Smooth muscle cell (in vitro differentiated cells): ENCODE results near the gene HMGCR. TPM values are rescaled to one million over a fixed set of nuclear protein-coding genes. Genes with fewer than 3 reads are reported as not detected.
A peak's percentile ranks its signal among the peaks of the same experiment; 100 is the strongest.

Source experiments
- DNase-seq: peaks from one replicate; lab custom pipeline; 2025; ENCODE audit not compliant: unreplicated experiment; lab: John Stamatoyannopoulos, UW
- H2AFZ ChIP-seq: fragments of 200-600 bp; sonication (generic); 2 replicates; pipeline ENCODE4 v1.6.0; 2016; ENCODE audit warnings: antibody characterized with exemption, low read depth, mild to moderate bottlenecking
- H3F3A ChIP-seq: fragments of 200-600 bp; sonication (generic); 2 replicates; pipeline ENCODE4 v1.6.0; 2017; ENCODE audit warnings: antibody characterized with exemption, low read depth
- H3K27ac ChIP-seq: fragments of 200-600 bp; sonication (generic); 2 replicates; pipeline ENCODE4 v1.5.1; 2016; ENCODE audit warnings: low read depth, mild to moderate bottlenecking
- H3K27me3 ChIP-seq: fragments of 200-600 bp; sonication (generic); 2 replicates; pipeline ENCODE4 v1.6.1; 2016; ENCODE audit warnings: low read depth, mild to moderate bottlenecking
- H3K36me3 ChIP-seq: fragments of 200-600 bp; sonication (generic); 2 replicates; pipeline ENCODE4 v1.5.1; 2016; ENCODE audit warnings: low read depth
- H3K4me1 ChIP-seq: fragments of 200-600 bp; sonication (generic); 2 replicates; pipeline ENCODE4 v1.5.1; 2016; ENCODE audit warnings: low read depth
- H3K4me2 ChIP-seq: fragments of 200-600 bp; sonication (generic); 2 replicates; pipeline ENCODE4 v1.6.0; 2016; ENCODE audit warnings: mild to moderate bottlenecking
- H3K4me3 ChIP-seq: fragments of 200-600 bp; sonication (generic); 2 replicates; pipeline ENCODE4 v1.5.1; 2016; ENCODE audit warnings: mild to moderate bottlenecking
- H3K79me2 ChIP-seq: fragments of 200-600 bp; sonication (generic); 2 replicates; pipeline ENCODE4 v1.6.0; 2016; ENCODE audit warnings: low read depth, mild to moderate bottlenecking
- H3K9ac ChIP-seq: fragments of 200-600 bp; sonication (generic); 2 replicates; pipeline ENCODE4 v1.6.0; 2016; ENCODE audit warnings: low read depth
- H3K9me3 ChIP-seq: fragments of 200-600 bp; sonication (generic); replicated peaks from 2 replicates; pipeline ENCODE4 v1.5.1; 2016; ENCODE audit warnings: low read depth
- H4K20me1 ChIP-seq: fragments of 200-600 bp; sonication (generic); 2 replicates; pipeline ENCODE4 v1.6.0; 2016; ENCODE audit warnings: low read depth
- WGBS: methylation state at CpG from one replicate; pipeline ENCODE4 v1.1.7; 2016; ENCODE audit warnings: low lambda C conversion rate; 5-methylcytosine and 5-hydroxymethylcytosine counted together
- polyA plus RNA-seq: library from polyadenylated mRNA; unstranded; fragments of >200 nt; fragmentation: Nextera tagmentation; extraction: Ambion mirVana; gene quantifications from 2 replicates; pipeline ENCODE4 v1.2.1, GENCODE V29; 2016
- total RNA-seq: library from RNA; depleted of rRNA; stranded (reverse); fragments of >200 nt; gene quantifications from 2 replicates; pipeline ENCODE4 v1.2.3, GENCODE V29; 2014
- TF ChIP-seq, protein P1 (sequence below): fragments of 200-600 bp; sonication (generic); IDR thresholded peaks from 2 replicates; pipeline ENCODE4 v1.5.1; 2017; ENCODE audit warnings: borderline replicate concordance, mild to moderate bottlenecking, antibody characterized with exemption; ENCODE audit not compliant: insufficient read depth, poor library complexity, severe bottlenecking

HMGCR gene
- total and polyA plus RNA-seq, 2 experiments from 2014 or later: 72.3 to 160 TPM

DNA sequence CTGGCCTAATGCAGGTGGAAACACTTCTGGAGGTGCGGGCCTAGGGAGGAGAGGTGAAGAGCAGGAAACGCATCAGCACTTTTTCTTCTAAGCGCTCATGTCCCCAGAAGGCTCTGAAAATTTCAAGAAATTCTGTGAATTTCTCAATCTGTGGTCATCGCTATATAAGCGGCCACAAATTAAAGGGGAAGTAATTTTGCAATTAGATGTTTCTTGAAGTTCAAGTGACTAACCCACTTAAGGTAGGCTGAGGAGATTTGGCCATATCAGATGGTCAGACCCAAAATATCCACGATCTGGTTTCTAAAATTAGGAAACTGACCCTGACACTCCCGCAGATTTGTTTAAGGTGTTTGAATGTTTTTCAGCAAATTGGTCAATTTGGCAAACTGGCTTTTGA is 16.6 kb upstream of the HMGCR start:
- Histone ChIP-seq H2AFZ (no peak overlapping the region), H4K20me1 (no peaks in the 10 kb centered on the region), H3K9ac (no peak overlapping the region), H3K27me3 (no peaks in the 10 kb centered on the region), H3K9me3 (no peaks in the 10 kb centered on the region), H3K79me2 (no peaks in the 10 kb centered on the region), H3K4me1 (no peaks in the 10 kb centered on the region), H3K4me3 (no peak overlapping the region), H3K4me2 (peak overlapping the region; percentile 24), H3F3A (peaks cover 5% of the 10 kb centered on the region), H3K36me3 (no peaks in the 10 kb centered on the region), H3K27ac (peak overlapping the region; percentile 94)
- no peak for DNase-seq
- TF ChIP-seq, protein P1, sequence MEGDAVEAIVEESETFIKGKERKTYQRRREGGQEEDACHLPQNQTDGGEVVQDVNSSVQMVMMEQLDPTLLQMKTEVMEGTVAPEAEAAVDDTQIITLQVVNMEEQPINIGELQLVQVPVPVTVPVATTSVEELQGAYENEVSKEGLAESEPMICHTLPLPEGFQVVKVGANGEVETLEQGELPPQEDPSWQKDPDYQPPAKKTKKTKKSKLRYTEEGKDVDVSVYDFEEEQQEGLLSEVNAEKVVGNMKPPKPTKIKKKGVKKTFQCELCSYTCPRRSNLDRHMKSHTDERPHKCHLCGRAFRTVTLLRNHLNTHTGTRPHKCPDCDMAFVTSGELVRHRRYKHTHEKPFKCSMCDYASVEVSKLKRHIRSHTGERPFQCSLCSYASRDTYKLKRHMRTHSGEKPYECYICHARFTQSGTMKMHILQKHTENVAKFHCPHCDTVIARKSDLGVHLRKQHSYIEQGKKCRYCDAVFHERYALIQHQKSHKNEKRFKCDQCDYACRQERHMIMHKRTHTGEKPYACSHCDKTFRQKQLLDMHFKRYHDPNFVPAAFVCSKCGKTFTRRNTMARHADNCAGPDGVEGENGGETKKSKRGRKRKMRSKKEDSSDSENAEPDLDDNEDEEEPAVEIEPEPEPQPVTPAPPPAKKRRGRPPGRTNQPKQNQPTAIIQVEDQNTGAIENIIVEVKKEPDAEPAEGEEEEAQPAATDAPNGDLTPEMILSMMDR: no peak
- WGBS: 83% methylated on average over 7 of the region's 7 CpGs

- Histone ChIP-seq H3K27me3 (no peaks in the 10 kb centered on the region), H3K4me2 (no peak overlapping the region), H4K20me1 (no peaks in the 10 kb centered on the region), H3F3A (peaks cover 5% of the 10 kb centered on the region), H3K27ac (peak overlapping the region; percentile 94), H3K79me2 (no peaks in the 10 kb centered on the region), H3K4me3 (no peak overlapping the region), H3K4me1 (no peaks in the 10 kb centered on the region), H3K36me3 (no peaks in the 10 kb centered on the region), H3K9ac (no peak overlapping the region), H2AFZ (no peak overlapping the region), H3K9me3 (no peaks in the 10 kb centered on the region)
- WGBS: 80% methylated on average over 5 of the region's 5 CpGs
- TF ChIP-seq, protein P1: no peak
- no peak for DNase-seq
Observed at GRCh38 chr5:75322066-75322465, 15.0 kb upstream of the HMGCR start.

DNA sequence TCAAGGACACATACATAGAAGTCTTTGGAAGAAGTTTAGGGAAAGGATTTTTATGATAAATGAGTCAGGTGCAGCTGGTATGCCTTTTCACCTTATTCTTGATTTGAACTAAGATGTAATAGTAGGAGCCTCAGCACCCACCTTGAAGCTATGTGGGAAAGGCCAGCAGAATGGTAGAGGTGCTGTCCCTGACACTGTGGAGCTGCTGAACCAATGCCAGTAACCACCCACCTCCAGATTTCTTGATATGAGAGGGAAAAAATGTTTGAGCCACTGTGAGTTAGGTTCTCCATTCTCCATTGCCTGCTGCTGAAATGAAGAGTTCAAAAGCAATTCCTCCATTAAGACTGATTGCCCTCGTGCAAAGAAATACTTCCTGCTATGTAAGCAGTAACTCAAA is 12.2 kb upstream of the HMGCR start:
- Histone ChIP-seq H3K4me1 (no peaks in the 10 kb centered on the region), H3K79me2 (no peaks in the 10 kb centered on the region), H3K9me3 (no peaks in the 10 kb centered on the region), H3K4me2 (no peak overlapping the region), H3K27ac (no peak overlapping the region), H3F3A (peaks cover 5% of the 10 kb centered on the region), H4K20me1 (no peaks in the 10 kb centered on the region), H3K27me3 (no peaks in the 10 kb centered on the region), H3K9ac (no peak overlapping the region), H2AFZ (no peak overlapping the region), H3K36me3 (no peaks in the 10 kb centered on the region), H3K4me3 (no peak overlapping the region)
- TF ChIP-seq, protein P1: no peak
- no peak for DNase-seq
- WGBS: 93% methylated on average over 1 of the region's 1 CpG

- peaks cover 5% of the 10 kb centered on the region for H3F3A ChIP-seq
- H3K4me3 ChIP-seq: no peak overlapping the region
- DNase-seq: no peak
- H3K9ac ChIP-seq: no peak overlapping the region
- TF ChIP-seq, protein P1: no peak
- H4K20me1 ChIP-seq: no peaks in the 10 kb centered on the region
- no peaks in the 10 kb centered on the region for H3K36me3 ChIP-seq
- no peaks in the 10 kb centered on the region for H3K79me2 ChIP-seq
- H3K4me1 ChIP-seq: no peaks in the 10 kb centered on the region
- no peaks in the 10 kb centered on the region for H3K9me3 ChIP-seq
- no peak overlapping the region for H2AFZ ChIP-seq
- WGBS: 44% methylated on average over 1 of the region's 1 CpG
- no peaks in the 10 kb centered on the region for H3K27me3 ChIP-seq
- H3K27ac ChIP-seq: no peak overlapping the region
- no peak overlapping the region for H3K4me2 ChIP-seq
Observed at GRCh38 chr5:75325242-75325641, 11.8 kb upstream of the HMGCR start.
